ENCODE data around the gene MC5R.
"Not testable (repeated sequence)": the region's sequence is repeated elsewhere in the genome, so short reads cannot be mapped to it uniquely, and the experiment has no call there.

The MC5R gene

DNA sequence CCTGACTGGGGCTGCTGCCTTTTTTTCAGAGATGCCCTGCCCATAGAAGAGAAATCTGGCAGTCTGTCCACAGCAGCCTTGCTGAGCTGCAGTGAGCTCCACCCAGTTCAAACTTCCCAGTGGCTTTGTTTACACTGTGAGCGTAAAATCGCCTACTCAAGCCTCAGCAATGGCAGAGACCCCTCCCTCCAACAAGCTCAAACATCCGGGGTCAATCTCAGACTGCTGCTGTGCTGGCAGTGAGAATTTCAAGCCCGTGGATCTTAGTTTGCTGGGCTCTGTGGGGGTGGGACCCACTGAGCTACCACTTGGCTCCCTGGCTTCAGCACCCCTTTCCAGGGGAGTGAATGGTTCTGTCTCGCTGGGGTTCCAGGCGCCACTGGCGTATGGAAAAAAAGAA is 38.9 kb downstream of the MC5R start:
- not testable (repeated sequence) for DNase-seq

DNA sequence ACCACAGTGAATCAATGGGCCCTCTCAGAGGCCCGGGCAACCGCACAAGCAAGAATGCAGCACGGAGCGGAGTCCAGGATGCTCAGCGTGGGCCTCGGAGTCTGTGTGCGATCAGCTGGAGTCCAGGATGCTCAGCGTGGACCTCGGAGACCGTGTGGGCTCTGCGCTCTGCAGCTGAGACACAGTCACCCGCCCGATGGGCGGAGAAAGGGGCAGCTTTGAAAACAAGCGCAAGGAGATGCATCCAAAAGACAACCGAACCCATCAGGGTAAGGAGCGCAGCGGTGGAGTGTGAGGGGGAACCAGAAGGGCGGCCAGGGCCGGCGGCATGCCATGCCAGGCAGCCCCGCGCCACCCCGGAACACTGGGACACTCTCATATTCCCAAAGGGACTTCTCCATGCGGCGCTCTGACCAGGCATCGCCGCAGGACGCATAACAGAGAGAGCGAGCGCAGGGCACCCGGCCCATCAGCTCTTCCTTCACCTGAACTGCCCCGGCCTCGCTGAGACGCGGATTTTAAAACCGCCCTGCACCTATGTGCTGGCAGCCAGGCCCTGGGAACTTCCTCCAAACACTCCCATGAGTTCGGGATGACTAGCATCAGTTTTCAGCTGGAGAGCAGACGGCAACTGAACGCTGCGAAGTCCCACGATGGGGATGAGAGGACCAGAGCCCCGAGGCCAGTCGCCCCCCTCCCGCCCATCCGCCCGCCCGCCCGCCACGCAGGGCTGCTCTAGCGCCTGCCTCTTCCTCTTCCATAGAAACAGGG is 44.7 kb downstream of the MC5R start:
- DNase-seq, result no peak

DNA sequence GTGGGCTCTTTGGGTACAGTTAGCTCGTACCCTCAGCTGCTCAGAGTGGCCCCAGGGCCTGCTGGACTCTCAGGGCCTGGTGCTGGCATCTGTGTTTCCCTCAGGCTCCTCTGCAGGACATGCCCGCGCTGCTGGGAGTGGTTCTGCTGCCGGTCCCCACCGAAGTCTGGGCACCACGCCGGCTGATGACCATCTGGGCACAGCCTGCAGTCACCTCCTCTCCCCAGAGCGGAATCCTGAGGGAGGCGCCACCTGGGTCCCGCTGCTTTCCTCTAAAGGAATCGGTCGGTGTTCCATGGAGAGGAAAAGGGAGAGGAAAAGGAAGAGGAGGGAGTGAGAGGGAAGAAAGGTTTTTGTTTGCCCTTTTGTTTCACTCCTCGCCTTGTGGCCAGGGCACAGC is 47.8 kb downstream of the MC5R start:
- no peak for DNase-seq

DNA sequence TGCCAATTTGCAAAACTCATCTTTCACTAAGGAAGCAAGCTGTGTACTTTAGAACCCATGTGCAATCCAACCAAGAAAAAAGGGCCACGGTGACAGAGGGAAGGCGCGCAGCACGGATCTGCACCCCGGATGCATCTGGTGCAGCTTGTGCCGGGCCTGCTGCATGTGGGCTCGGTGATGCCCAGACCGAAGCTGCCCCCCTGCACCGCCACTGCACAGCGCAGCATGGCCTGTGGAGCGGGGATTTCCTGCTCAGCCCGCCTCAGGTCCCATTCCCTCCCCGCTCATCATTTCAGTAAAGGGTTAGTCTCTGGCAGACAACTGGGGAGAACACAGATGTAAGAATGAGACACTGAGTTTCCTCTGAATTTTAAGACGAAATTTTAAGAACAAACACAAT is 48.4 kb downstream of the MC5R start:
- DNase-seq, result no peak

DNA sequence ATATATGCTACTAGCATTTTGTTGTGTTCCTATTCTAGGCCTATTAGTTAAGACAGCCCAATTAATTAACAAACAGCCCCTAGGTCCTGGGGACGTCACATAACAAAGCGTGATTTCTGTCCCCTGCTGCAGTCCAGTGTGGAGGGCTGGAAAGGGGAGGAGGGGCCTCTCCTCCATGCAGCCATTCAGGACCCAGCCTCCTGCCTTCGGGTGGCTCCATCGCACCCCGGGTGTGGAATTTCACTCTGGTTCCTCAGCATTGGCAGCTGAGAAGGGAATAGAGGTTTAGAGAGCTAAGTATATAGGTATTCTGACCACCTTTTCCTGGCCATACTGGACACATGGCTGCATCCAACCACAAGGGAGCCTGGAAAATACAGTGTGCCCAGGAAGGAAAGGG is 49.0 kb downstream of the MC5R start:
- DNase-seq, result no peak

DNA sequence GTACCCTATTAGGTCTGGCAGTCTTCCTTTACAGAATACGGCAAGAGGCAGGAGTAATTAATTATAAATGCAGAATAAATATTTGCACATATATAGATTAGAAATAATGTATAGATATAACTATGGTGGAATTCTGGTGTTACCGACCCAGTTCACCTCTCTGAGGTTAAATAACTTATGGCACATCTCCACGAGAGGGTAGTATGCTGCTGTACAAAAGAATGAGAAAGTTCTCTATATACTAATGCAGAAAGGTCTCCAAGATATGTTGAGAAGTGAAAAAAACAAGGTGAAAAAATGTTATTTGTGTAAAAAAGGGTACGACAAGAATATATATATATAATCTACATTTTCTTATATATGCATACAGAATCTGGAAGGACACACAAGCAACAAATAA is 50.6 kb downstream of the MC5R start:
- DNase-seq, result no peak
